Measurements from ENCODE around the gene C10orf62.
A peak's percentile ranks its signal among the peaks of the same experiment; 100 is the strongest.
"Not testable (repeated sequence)": the region's sequence is repeated elsewhere in the genome, so short reads cannot be mapped to it uniquely, and the experiment has no call there.

C10orf62 gene

GRCh38 chr10:97627731-97628130 lies 38.2 kb downstream of the C10orf62 start:
- DNase-seq (ENCODE audit: low read depth, low spot score), result no peak

- no peak for DNase-seq (ENCODE audit: low read depth, low spot score)
Observed at GRCh38 chr10:97628228-97628627, 38.7 kb downstream of the C10orf62 start.

GRCh38 chr10:97629289-97629688 lies 39.8 kb downstream of the C10orf62 start:
- DNase-seq (ENCODE audit: low read depth, low spot score), result no peak

- no peak for DNase-seq (ENCODE audit: low read depth, low spot score)
Observed at GRCh38 chr10:97631098-97631497, 41.6 kb downstream of the C10orf62 start.

GRCh38 chr10:97632949-97633884 lies 43.7 kb downstream of the C10orf62 start, which contains the start of gene MORN4:
TSS of gene MORN4 (minus strand) at chr10:97633500. CDS start at chr10:97619653, 13,847 bp downstream.
- DNase-seq (ENCODE audit: low read depth, low spot score), result peak; percentile 94

- peak; percentile 30 for DNase-seq (ENCODE audit: low read depth, low spot score)
Observed at GRCh38 chr10:97633921-97634320, 44.4 kb downstream of the C10orf62 start.

- no peak for DNase-seq (ENCODE audit: low read depth, low spot score)
Observed at GRCh38 chr10:97635577-97635976, 46.1 kb downstream of the C10orf62 start.

GRCh38 chr10:97639090-97639489 lies 49.6 kb downstream of the C10orf62 start:
- not testable (repeated sequence) for DNase-seq (ENCODE audit: low read depth, low spot score)

- peak; percentile 100 for DNase-seq (ENCODE audit: low read depth, low spot score)
Observed at GRCh38 chr10:97640174-97640867, 50.8 kb downstream of the C10orf62 start, which contains the start of gene PI4K2A. TSS of gene PI4K2A (plus strand) at chr10:97640671. CDS start at chr10:97640743, 72 bp downstream.

Measured in ELF-1 (cell line).